GM10266 (cell line): Measurements from ENCODE around the gene PKHD1.
"Not testable (repeated sequence)": the region's sequence is repeated elsewhere in the genome, so short reads cannot be mapped to it uniquely, and the experiment has no call there.

Experiments
- DNase-seq: peaks from one replicate; pipeline ENCODE4 v3.0.0; 2012; ENCODE audit errors: extremely low spot score
- TF ChIP-seq, protein P1 (sequence below): IDR thresholded peaks from 2 replicates; pipeline ENCODE4 v1.5.1; 2012; ENCODE audit warnings: mild to moderate bottlenecking, low read depth; ENCODE audit not compliant: control insufficient read depth, insufficient read depth; ENCODE audit errors: missing control alignments

The PKHD1 gene

GRCh38 chr6:51996296-51996947 is 91.0 kb downstream of the PKHD1 start:
- TF ChIP-seq, protein P1, sequence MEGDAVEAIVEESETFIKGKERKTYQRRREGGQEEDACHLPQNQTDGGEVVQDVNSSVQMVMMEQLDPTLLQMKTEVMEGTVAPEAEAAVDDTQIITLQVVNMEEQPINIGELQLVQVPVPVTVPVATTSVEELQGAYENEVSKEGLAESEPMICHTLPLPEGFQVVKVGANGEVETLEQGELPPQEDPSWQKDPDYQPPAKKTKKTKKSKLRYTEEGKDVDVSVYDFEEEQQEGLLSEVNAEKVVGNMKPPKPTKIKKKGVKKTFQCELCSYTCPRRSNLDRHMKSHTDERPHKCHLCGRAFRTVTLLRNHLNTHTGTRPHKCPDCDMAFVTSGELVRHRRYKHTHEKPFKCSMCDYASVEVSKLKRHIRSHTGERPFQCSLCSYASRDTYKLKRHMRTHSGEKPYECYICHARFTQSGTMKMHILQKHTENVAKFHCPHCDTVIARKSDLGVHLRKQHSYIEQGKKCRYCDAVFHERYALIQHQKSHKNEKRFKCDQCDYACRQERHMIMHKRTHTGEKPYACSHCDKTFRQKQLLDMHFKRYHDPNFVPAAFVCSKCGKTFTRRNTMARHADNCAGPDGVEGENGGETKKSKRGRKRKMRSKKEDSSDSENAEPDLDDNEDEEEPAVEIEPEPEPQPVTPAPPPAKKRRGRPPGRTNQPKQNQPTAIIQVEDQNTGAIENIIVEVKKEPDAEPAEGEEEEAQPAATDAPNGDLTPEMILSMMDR, result no peak
- peak; percentile 40 for DNase-seq

DNA sequence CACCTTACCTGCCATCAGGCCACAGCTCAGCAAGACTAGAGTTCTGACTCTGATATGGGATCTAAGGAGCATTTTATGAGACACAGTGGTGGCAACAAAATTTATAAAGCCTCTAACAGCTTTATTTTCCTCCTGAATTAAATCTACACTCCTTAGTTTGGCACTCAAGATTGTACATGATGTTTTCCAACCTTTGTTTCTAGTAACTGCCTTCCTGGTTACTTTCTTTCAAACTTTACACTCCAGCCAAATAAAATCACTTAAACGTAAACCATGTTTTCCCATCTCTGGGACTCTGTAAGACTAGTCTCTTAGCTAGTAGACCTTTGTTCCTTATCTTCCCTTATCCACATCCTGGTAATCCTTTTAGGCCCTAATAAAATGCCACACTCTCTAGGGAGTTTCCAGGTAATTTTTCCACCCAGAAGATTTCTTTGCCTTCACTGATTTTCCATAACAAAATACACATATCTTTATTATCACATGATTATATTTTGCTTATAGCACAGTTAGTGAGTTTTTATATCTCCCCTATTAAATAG is 92.1 kb downstream of the PKHD1 start:
- TF ChIP-seq, protein P1, result no peak
- DNase-seq, result no peak

- no peak for DNase-seq
- TF ChIP-seq, protein P1, result no peak
These were observed 94.5 kb downstream of the PKHD1 start for GRCh38 chr6:51992876-51993275.

GRCh38 chr6:51989789-51990188 is 97.6 kb downstream of the PKHD1 start:
- DNase-seq, result no peak
- TF ChIP-seq, protein P1, result no peak

DNA sequence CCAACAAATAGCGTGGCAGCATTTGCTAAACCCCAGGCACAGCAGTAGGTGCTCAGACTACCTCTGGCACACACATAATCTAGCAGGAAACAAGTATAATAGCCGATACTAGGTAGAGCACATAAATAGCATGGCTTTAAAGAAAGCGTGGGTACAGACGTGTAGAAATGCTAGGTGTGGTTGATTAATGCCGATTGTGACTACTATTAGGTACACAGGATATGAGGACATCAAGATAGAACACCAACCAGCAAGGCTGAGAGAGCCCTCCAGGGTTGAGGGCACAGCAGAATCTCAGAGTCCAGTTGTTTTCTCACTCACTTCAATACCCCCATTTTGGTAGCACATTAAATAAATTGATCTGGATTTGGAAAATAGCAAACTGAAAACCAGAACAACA is 100.5 kb downstream of the PKHD1 start:
- DNase-seq, result no peak
- TF ChIP-seq, protein P1, result no peak

DNA sequence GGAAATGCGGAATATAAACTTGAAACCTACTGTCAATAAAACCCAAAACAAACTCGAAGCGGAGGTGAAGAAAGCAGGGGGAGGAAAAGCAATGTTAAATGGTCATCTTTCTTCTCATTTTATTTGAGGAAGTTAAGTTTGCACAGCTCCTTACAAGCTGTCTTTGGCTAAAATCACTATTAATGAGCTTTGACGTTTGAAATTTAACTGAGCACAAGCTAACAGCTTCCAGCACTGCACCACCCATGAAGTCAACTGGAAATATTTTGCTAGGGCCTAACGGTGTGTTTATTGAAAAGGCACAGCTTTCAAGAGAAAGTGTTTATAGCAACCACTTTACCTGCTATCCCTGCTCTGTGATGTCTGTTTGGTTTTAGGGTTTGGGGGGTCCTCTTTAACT is 103.8 kb downstream of the PKHD1 start:
- no peak for DNase-seq
- TF ChIP-seq, protein P1, result no peak

- DNase-seq, result not testable (repeated sequence)
These were observed 104.7 kb downstream of the PKHD1 start for GRCh38 chr6:51982695-51983094.
